HepG2 (cell line): ENCODE results near the gene OPRL1. TPM values are rescaled to one million over a fixed set of nuclear protein-coding genes. Genes with fewer than 3 reads are reported as not detected.
A peak's percentile ranks its signal among the peaks of the same experiment; 100 is the strongest.

ENCODE experiments used
- ATAC-seq: fragments of 200-7000 bp; cut with Tn5 transposase; 3 replicates; pipeline ENCODE4 v1.9.1; 2020; ENCODE audit warnings: mild to moderate bottlenecking, moderate library complexity
- BruUV-seq: library from RNA; stranded (reverse); fragments of 400-500 nt; replicated peaks from 2 replicates; lab custom pipeline; 2021; lab: Mats Ljungman, UMichigan
- CTCF ChIA-PET: fragments of 300-600 bp; formaldehyde crosslinking; extraction: SDS; loops from one replicate; lab custom pipeline; 2021; ENCODE audit warnings: low total read pairs, inconsistent platforms, low intra/inter-chr PET ratio; lab: Yijun Ruan, JAX
- POLR2A ChIA-PET: fragments of 350-600 bp; sonication (Branson Sonifier 250); formaldehyde crosslinking; loops from one replicate; lab custom pipeline; 2020; ENCODE audit warnings: antibody characterized with exemption, inconsistent platforms; lab: Yijun Ruan, JAX
- DNase-seq: peaks from one replicate; pipeline ENCODE4 v3.0.0-alpha.2; 2015; ENCODE audit warnings: low spot score
- FAIRE-seq: peaks from 3 replicates; lab custom pipeline; 2011; peaks lifted over from hg19 to GRCh38; lab: Jason Lieb, UNC
- H2AFZ ChIP-seq: one replicate; pipeline ENCODE4 v1.6.1; 2011; ENCODE audit warnings: low read length, inconsistent platforms
- H3K27ac ChIP-seq: fragments of 300-600 bp; 3 replicates; pipeline ENCODE4 v1.8.0; 2011; ENCODE audit warnings: mixed run types, mild to moderate bottlenecking, mixed read lengths, low read length, inconsistent platforms; ENCODE audit not compliant: insufficient read depth; ENCODE audit errors: extremely low read length
- H3K27me3 ChIP-seq, 2 experiments: fragments of 200-600 bp in 1 of 2; 2 replicates in 1 of 2; 3 replicates in 1 of 2; pipeline versions ENCODE4 v1.6.0 to v1.8.0; 2011; ENCODE audit warnings: low read length in 2 of 2, mild to moderate bottlenecking in 2 of 2, moderate library complexity in 2 of 2, inconsistent platforms in 1 of 2; ENCODE audit not compliant: insufficient read depth in 2 of 2, control insufficient read depth in 1 of 2
- H3K36me3 ChIP-seq, 2 experiments: fragments of 200-600 bp in 1 of 2; replicated peaks in 1 of 2; 2 replicates in 1 of 2; 3 replicates in 1 of 2; pipeline versions ENCODE4 v1.5.1 to v1.8.0; 2011; ENCODE audit warnings: low read length in 2 of 2, inconsistent platforms in 1 of 2; ENCODE audit not compliant: insufficient read depth in 2 of 2, control insufficient read depth in 1 of 2
- H3K4me1 ChIP-seq: 2 replicates; pipeline ENCODE4 v1.5.1; 2012; ENCODE audit warnings: low read length, inconsistent platforms; ENCODE audit not compliant: insufficient read depth
- H3K4me2 ChIP-seq: 2 replicates; pipeline ENCODE4 v1.6.0; 2011; ENCODE audit warnings: low read depth, low read length, inconsistent platforms
- H3K4me3 ChIP-seq, 3 experiments: fragments of 200-600 bp in 1 of 3; sonication (generic), shearing (Covaris generic) in 1 of 3; replicated peaks in 1 of 3; 2 replicates each; pipeline ENCODE4 v1.5.1; 2011 to 2016; ENCODE audit warnings: low read length in 3 of 3, inconsistent platforms in 2 of 3, low read depth in 2 of 3, mild to moderate bottlenecking in 2 of 3, control low read depth in 1 of 3, mixed read lengths in 1 of 3; ENCODE audit not compliant: insufficient read depth in 1 of 3
- H3K79me2 ChIP-seq: one replicate; pipeline ENCODE4 v1.6.1; 2011; ENCODE audit warnings: low read length, inconsistent platforms; ENCODE audit not compliant: insufficient read depth
- H3K9ac ChIP-seq: 2 replicates; pipeline ENCODE4 v1.6.0; 2011; ENCODE audit warnings: mild to moderate bottlenecking, low read depth, low read length, inconsistent platforms; ENCODE audit not compliant: insufficient read depth
- H3K9me3 ChIP-seq: 2 replicates; pipeline ENCODE4 v1.5.1; 2012; ENCODE audit warnings: mild to moderate bottlenecking, low read length
- H4K20me1 ChIP-seq: 2 replicates; pipeline ENCODE4 v1.6.0; 2011; ENCODE audit warnings: inconsistent platforms, mild to moderate bottlenecking, low read length, moderate library complexity; ENCODE audit not compliant: insufficient read depth
- AGO2 ChIP-seq: fragments of 200-400 bp; formaldehyde crosslinking; optimal IDR thresholded peaks from 2 replicates; pipeline ENCODE3; 2017; ENCODE audit warnings: mild to moderate bottlenecking, low read depth, low read length, moderate library complexity
- CSRNP2 ChIP-seq: sonication (generic); formaldehyde crosslinking; conservative IDR thresholded peaks from 2 replicates; pipeline ENCODE4 v1.8.0; 2022; ENCODE audit warnings: low read depth, missing genetic modification reagents
- GABPB1 ChIP-seq: IDR thresholded peaks from 2 replicates; pipeline ENCODE4 v1.6.1; 2016; ENCODE audit warnings: mild to moderate bottlenecking, missing genetic modification reagents, moderate library complexity, missing compliant biosample characterization
- KDM1A ChIP-seq: IDR thresholded peaks from 2 replicates; pipeline ENCODE4 v1.6.1; 2016; ENCODE audit warnings: missing compliant biosample characterization
- MTA1 ChIP-seq: sonication (generic); formaldehyde crosslinking; IDR thresholded peaks from 2 replicates; pipeline ENCODE4 v1.4.0; 2020; ENCODE audit warnings: missing genetic modification reagents, mild to moderate bottlenecking, borderline replicate concordance
- NRL ChIP-seq: sonication (generic); formaldehyde crosslinking; IDR thresholded peaks from 2 replicates; pipeline ENCODE4 v1.5.0; 2020; ENCODE audit warnings: missing genetic modification reagents, mild to moderate bottlenecking, moderate library complexity, borderline replicate concordance
- PHF8 ChIP-seq: sonication (generic); formaldehyde crosslinking; IDR thresholded peaks from 2 replicates; pipeline ENCODE4 v1.5.0; 2020; ENCODE audit warnings: missing genetic modification reagents
- RBM22 ChIP-seq: fragments of 200-400 bp; formaldehyde crosslinking; optimal IDR thresholded peaks from 2 replicates; pipeline ENCODE3; 2017; ENCODE audit warnings: mild to moderate bottlenecking, low read length, moderate library complexity
- ZNF512B ChIP-seq: sonication (generic); formaldehyde crosslinking; IDR thresholded peaks from 2 replicates; pipeline ENCODE4 v1.5.1; 2020; ENCODE audit warnings: missing genetic modification reagents, mild to moderate bottlenecking, borderline replicate concordance
- ZNF687 ChIP-seq: sonication (generic); formaldehyde crosslinking; IDR thresholded peaks from 2 replicates; pipeline ENCODE4 v1.5.1; 2020; ENCODE audit warnings: mild to moderate bottlenecking, missing genetic modification reagents, moderate library complexity
- WGBS: methylation state at CpG from one replicate; pipeline ENCODE4 v1.1.6; 2017; ENCODE audit warnings: low lambda C conversion rate; 5-methylcytosine and 5-hydroxymethylcytosine counted together
- in situ Hi-C: cut with HindIII; loops from 2 replicates; pipeline ENCODE4 v1.10.0; 2017; ENCODE audit warnings: low pct_unique_long_range_greater_than_20kb; ENCODE audit not compliant: extremely low pct_ligation_motif_present
- intact Hi-C: fragments of 100-400 bp; cut with micrococcal nuclease; formaldehyde crosslinking; loops from one replicate; pipeline ENCODE4 v1.10.0; 2022; ENCODE audit not compliant: unreplicated experiment
- polyA plus RNA-seq, 8 experiments: library from polyadenylated mRNA; depleted of rRNA in 3 of 8; stranded (reverse) in 7 of 8; unstranded in 1 of 8; fragments of >200 nt; fragmentation: Illumina TruSeq in 4 of 8; extraction: Trizol in 4 of 8; gene quantifications; 2 replicates each; pipeline versions ENCODE4 v1.2.1 to v1.2.3, GENCODE V29; 2011 to 2016; ENCODE audit warnings: low read depth in 4 of 8, missing spikeins in 1 of 8, mixed read lengths in 1 of 8; ENCODE audit not compliant: insufficient read depth in 1 of 8
- total RNA-seq, 5 experiments: library from RNA; depleted of rRNA; stranded (reverse); fragments of >200 nt; fragmentation: Illumina TruSeq; extraction: Trizol; gene quantifications; 2 replicates each; pipeline ENCODE4 v1.2.3, GENCODE V29; 2016; ENCODE audit warnings: low read depth in 1 of 5

The OPRL1 gene
- total and polyA plus RNA-seq, 2 of the 13 experiments (the other 11 are each of a cell fraction or from before 2014, with no cell fraction given): 0.35 to 0.71 TPM

- no TSS peak for BruUV-seq
- intact Hi-C loops: no loop called here
- H3K4me1 ChIP-seq: peaks cover 33% of the 10 kb centered on the region
- peaks cover 40 to 56% of the 10 kb centered on the region in 2 experiments for H3K36me3 ChIP-seq
- no peak for DNase-seq
- peaks cover 18% of the 10 kb centered on the region for H3K79me2 ChIP-seq
- TF ChIP-seq AGO2: peak; percentile 82
- TF ChIP-seq MTA1 (CRISPR knock-in tag): 0 out of 2 replicates have a peak, but pooled peaks have one; percentile 22
- 0 out of 2 replicates have a peak, but pooled peaks have one; percentile 25 for TF ChIP-seq NRL (CRISPR knock-in tag)
- 0 out of 2 replicates have a peak, but pooled peaks have one; percentile 25 for TF ChIP-seq PHF8
- no peak for TF ChIP-seq CSRNP2 (CRISPR knock-in tag)
- peak; percentile 14; the same call in 1 of the 2 replicates for TF ChIP-seq ZNF687 (CRISPR knock-in tag)
- TF ChIP-seq RBM22: peak; percentile 67
- TF ChIP-seq KDM1A (CRISPR knock-in tag): no peak
- no peak for TF ChIP-seq ZNF512B (CRISPR knock-in tag)
- peak; percentile 13; the same call in 1 of the 2 replicates for TF ChIP-seq GABPB1 (CRISPR knock-in tag)
- ChIA-PET POLR2A (interaction anchor here (0.9 to 2.3 kb wide), 4 partner anchors 8 to 52 kb away, joined by 3 to 19 read pairs (median 3); partner anchors contain the start of gene PRPF6), CTCF (no interaction called here)
- WGBS: 97% methylated on average over 31 of the region's 31 CpGs
- no peak overlapping the region for H3K4me2 ChIP-seq
- FAIRE-seq: no peak
- H3K27me3 ChIP-seq: no peaks in the 10 kb centered on the region
- H3K4me3 ChIP-seq: no peak overlapping the region
- no peak overlapping the region for H2AFZ ChIP-seq
- H4K20me1 ChIP-seq: no peaks in the 10 kb centered on the region
- no peak overlapping the region for H3K9ac ChIP-seq
- H3K27ac ChIP-seq: no peak overlapping the region
- no peaks in the 10 kb centered on the region for H3K9me3 ChIP-seq
- no peak for ATAC-seq
- in situ Hi-C loops: no loop called here
These were observed 46.9 kb upstream of the OPRL1 start for GRCh38 chr20:64032706-64033624.
